Heart right ventricle (tissue), 16 donors: ENCODE data around the gene RNF43. TPM values are rescaled to one million over a fixed set of nuclear protein-coding genes. Genes with fewer than 3 reads are reported as not detected.

Source experiments
- ATAC-seq, 8 donors: fragments of 200-7000 bp; cut with Tn5 transposase; one replicate each; pipeline ENCODE4 v1.9.1; 2020; ENCODE audit warnings: mild to moderate bottlenecking in 8 of 8, moderate library complexity in 8 of 8, moderate number of reproducible peaks in 1 of 8
- DNase-seq, 2 donors: peaks; one replicate each; pipeline ENCODE4 v3.0.0-alpha.2; 2020
- H3K27ac ChIP-seq, 10 donors: fragments of 200-600 bp; sonication (generic) in 2 of 10; one replicate each; pipeline versions ENCODE4 v1.5.0 to v1.8.0; 2020 to 2022; ENCODE audit warnings: mild to moderate bottlenecking in 3 of 10
- H3K27me3 ChIP-seq, 7 donors: fragments of 200-600 bp; one replicate each; pipeline ENCODE4 v1.8.0; 2021 to 2022; ENCODE audit warnings: mild to moderate bottlenecking in 2 of 7
- H3K36me3 ChIP-seq, 9 donors: fragments of 200-600 bp; sonication (generic) in 1 of 9; one replicate each; pipeline versions ENCODE4 v1.5.0 to v1.8.0; 2020 to 2022; ENCODE audit warnings: mild to moderate bottlenecking in 2 of 9
- H3K4me1 ChIP-seq, 9 donors: fragments of 200-600 bp; sonication (generic) in 1 of 9; one replicate each; pipeline versions ENCODE4 v1.5.0 to v1.8.0; 2020 to 2022; ENCODE audit warnings: mild to moderate bottlenecking in 4 of 9
- H3K4me3 ChIP-seq, 10 donors: fragments of 200-600 bp; sonication (generic) in 2 of 10; one replicate each; pipeline versions ENCODE4 v1.5.0 to v1.8.0; 2020 to 2022; ENCODE audit warnings: mild to moderate bottlenecking in 7 of 10, moderate library complexity in 2 of 10
- H3K9me3 ChIP-seq, 11 donors: fragments of 200-600 bp in 10 of 11; sonication (generic) in 2 of 11; one replicate each; pipeline versions ENCODE4 v1.5.0 to v1.8.0; 2013 to 2022; ENCODE audit warnings: mild to moderate bottlenecking in 2 of 11, control low read depth in 1 of 11, moderate library complexity in 1 of 11
- CTCF ChIP-seq, 9 donors: fragments of 200-600 bp; sonication (generic) in 2 of 9; IDR thresholded peaks; one replicate each; pipeline versions ENCODE4 v1.5.0 to v1.8.0; 2021 to 2022; ENCODE audit warnings: antibody characterized with exemption in 9 of 9, mild to moderate bottlenecking in 5 of 9, moderate library complexity in 1 of 9
- WGBS, 2 donors: extraction: QIAGEN DNeasy Blood & Tissue Kit; methylation state at CpG; one replicate each; pipeline ENCODE4 v1.1.7; 2013; ENCODE audit warnings: inconsistent platforms in 1 of 2; 5-methylcytosine and 5-hydroxymethylcytosine counted together
- intact Hi-C, 10 donors: fragments of 100-400 bp; cut with DNase I; formaldehyde crosslinking; loops; one replicate each; pipeline versions ENCODE4 v1.11.1 to v1.14.2; 2022
- polyA plus RNA-seq, 2 donors: library from polyadenylated mRNA; stranded (reverse); fragments of 200-250 nt; gene quantifications; one replicate each; pipeline ENCODE4 v1.2.3, GENCODE V29; 2013
- total RNA-seq, 10 donors: library from RNA; stranded (reverse); fragmentation: NEBNext Ultra II Directional in 3 of 10; extraction: Animal tissue kit (Norgen Biotek cat#: 25700) in 3 of 10; gene quantifications; one replicate each; pipeline versions ENCODE4 v1.2.1 to v1.2.4, GENCODE V29; 2021 to 2023
- donor health status: Arrhythmogenic right ventricular cardiomyopathy.
- donor health status: ischemic (EF 13 %, LVEDD 7.1; RV severe dilation, severe dysfunction).
- donor health status: healthy with polysubstance abuse.
- donor health status: DM: no; HTN: yes; CAD: no.
- donor health status: DM: no; HTN: no; CAD: no.
- donor health status: ischemic (EF 25% LVEDD 6.9; RV normal size, moderate dysfunction).
- donor health status: ischemic (EF 25% LVEDD 5.7; RV mildly dilated, moderate dysfunction).
- donor health status: healthy.
- donor health status: DM: yes; HTN: yes; CAD: no.
- donor health status: Ischemic cardiomyopathy.
- donor health status: ischemic (EF 35%, LVEDD 5.7; RV mildly dilated, moderate dysfunction).
- donor health status: nonischemic (EF 11% LVEDD 7.7; RV severe dilation, severe dysfunction).
- donor health status: DM: yes; HTN: yes; CAD: no.
- donor health status: PGD.
- donor health status: ischemic (EF 29% LVEDD 5.4; RV normal size, mild dysfunction).
- donor health status: nonischemic (EF 23%, LVEDD 6.1; RV moderate dilation, normal function).

Gene RNF43
- total and polyA plus RNA-seq, 12 donors = 0.86 to 6.1 (median 3.6) TPM

- intact Hi-C loops = no loop called here
- H3K4me3 ChIP-seq = no peak overlapping the region
Measured at GRCh38 chr17:58402047-58402446, 15.3 kb downstream of the RNF43 start.

GRCh38 chr17:58401287-58401686 is 16.0 kb downstream of the RNF43 start:
- no peak for DNase-seq
- intact Hi-C loops = no loop called here
- 68 to 74% methylated on average over 2 of the region's 2 CpGs for WGBS, 2 donors

More at GRCh38 chr17:58402047-58402446, 15.3 kb downstream of the RNF43 start:
- ATAC-seq = no peak
- H3K27ac ChIP-seq = no peak overlapping the region
- no peaks in the 10 kb centered on the region for H3K36me3 ChIP-seq
- no peaks in the 10 kb centered on the region for H3K4me1 ChIP-seq
- H3K27me3 ChIP-seq = peaks cover 0 to 47% (median 0%) of the 10 kb centered on the region in 7 donors
- TF ChIP-seq CTCF (IDR thresholded peaks at IDR 0.05) = no peak
- no peaks in the 10 kb centered on the region for H3K9me3 ChIP-seq
- DNase-seq = no peak

GRCh38 chr17:58400826-58401225 is 16.5 kb downstream of the RNF43 start:
- ATAC-seq (no peak), DNase-seq (no peak)
- intact Hi-C loops = no loop called here
- Histone ChIP-seq H3K27me3 (peaks cover 0 to 53% (median 2%) of the 10 kb centered on the region in 7 donors), H3K27ac (no peak overlapping the region), H3K4me1 (no peaks in the 10 kb centered on the region), H3K36me3 (no peaks in the 10 kb centered on the region), H3K4me3 (no peak overlapping the region), H3K9me3 (no peaks in the 10 kb centered on the region)
- no peak for TF ChIP-seq CTCF (IDR thresholded peaks at IDR 0.05)

More at GRCh38 chr17:58401287-58401686, 16.0 kb downstream of the RNF43 start:
- Histone ChIP-seq H3K27ac (no peak overlapping the region), H3K4me3 (no peak overlapping the region), H3K36me3 (no peaks in the 10 kb centered on the region), H3K9me3 (no peaks in the 10 kb centered on the region), H3K27me3 (peaks cover 0 to 53% (median 0%) of the 10 kb centered on the region in 7 donors), H3K4me1 (no peaks in the 10 kb centered on the region)
- no peak for ATAC-seq
- no peak for TF ChIP-seq CTCF (IDR thresholded peaks at IDR 0.05)

GRCh38 chr17:58399974-58400373 is 17.4 kb downstream of the RNF43 start:
- H3K27me3 ChIP-seq = peaks cover 0 to 53% (median 4%) of the 10 kb centered on the region in 7 donors
- TF ChIP-seq CTCF (IDR thresholded peaks at IDR 0.05) = no peak
- H3K36me3 ChIP-seq = no peaks in the 10 kb centered on the region
- ATAC-seq (no peak), DNase-seq (no peak)
- H3K9me3 ChIP-seq = no peaks in the 10 kb centered on the region
- WGBS, 2 donors = 73 to 82% methylated on average over 3 of the region's 3 CpGs
- no peak overlapping the region for H3K4me3 ChIP-seq
- H3K4me1 ChIP-seq = no peaks in the 10 kb centered on the region
- no peak overlapping the region for H3K27ac ChIP-seq
- intact Hi-C loops = no loop called here
